Gastroesophageal sphincter (tissue), 4 donors: ENCODE measurements around the gene OR1D5. TPM values are rescaled to one million over a fixed set of nuclear protein-coding genes. Genes with fewer than 3 reads are reported as not detected.
"Not testable (repeated sequence)": the region's sequence is repeated elsewhere in the genome, so short reads cannot be mapped to it uniquely, and the experiment has no call there.

Experiments
- ATAC-seq: fragments of 150-250 bp; one replicate; pipeline ENCODE4 v1.9.1; 2016; ENCODE audit warnings: mild to moderate bottlenecking, moderate library complexity
- H3K27ac ChIP-seq, 4 donors: fragments of 200-600 bp; sonication (generic) in 3 of 4; 1 replicate in 3 of 4; 2 replicates in 1 of 4; pipeline ENCODE4 v1.5.1; 2016 to 2019
- H3K27me3 ChIP-seq: fragments of 200-600 bp; sonication (generic); one replicate; pipeline ENCODE4 v1.5.1; 2019
- H3K36me3 ChIP-seq, 2 donors: fragments of 200-600 bp; sonication (generic); one replicate each; pipeline ENCODE4 v1.5.1; 2019; ENCODE audit warnings: control low read depth in 1 of 2
- H3K4me1 ChIP-seq, 3 donors: fragments of 200-600 bp; sonication (generic); 1 replicate in 2 of 3; 2 replicates in 1 of 3; pipeline ENCODE4 v1.5.1; 2016 to 2019; ENCODE audit warnings: control low read depth in 2 of 3
- H3K4me3 ChIP-seq, 2 donors: fragments of 200-600 bp; sonication (generic); one replicate each; pipeline ENCODE4 v1.5.1; 2019; ENCODE audit warnings: mild to moderate bottlenecking in 1 of 2, moderate library complexity in 1 of 2
- H3K9me3 ChIP-seq, 3 donors: fragments of 200-600 bp; sonication (generic); one replicate each; pipeline ENCODE4 v1.5.1; 2017 to 2019; ENCODE audit warnings: control low read depth in 2 of 3
- CTCF ChIP-seq, 4 experiments: fragments of 200-600 bp in 2 of 4; fragments of 450-650 bp in 2 of 4; sonication (generic) in 1 of 4; IDR thresholded peaks; one replicate each; pipeline ENCODE4 v1.5.1; 2017 to 2019; ENCODE audit warnings: antibody characterized with exemption in 4 of 4, mild to moderate bottlenecking in 2 of 4, moderate library complexity in 2 of 4
- EP300 ChIP-seq: sonication (generic); formaldehyde crosslinking; IDR thresholded peaks from one replicate; pipeline ENCODE4 v1.6.1; 2017; ENCODE audit warnings: antibody characterized with exemption, mild to moderate bottlenecking
- POLR2A ChIP-seq, 2 donors: fragments of 450-650 bp; IDR thresholded peaks; one replicate each; pipeline ENCODE4 v1.6.1; 2017; ENCODE audit warnings: antibody characterized with exemption in 2 of 2, mild to moderate bottlenecking in 2 of 2, moderate library complexity in 1 of 2
- POLR2AphosphoS5 ChIP-seq: sonication (generic); formaldehyde crosslinking; IDR thresholded peaks from one replicate; pipeline ENCODE4 v1.6.1; 2017; ENCODE audit warnings: antibody characterized with exemption
- WGBS, 2 donors: methylation state at CpG; one replicate each; pipeline ENCODE4 v1.1.5; 2018; ENCODE audit warnings: low coverage in 1 of 2; 5-methylcytosine and 5-hydroxymethylcytosine counted together
- total RNA-seq, 4 donors: library from RNA; depleted of rRNA; stranded (reverse); fragments of >200 nt; gene quantifications; one replicate each; pipeline ENCODE4 v1.1.0, GENCODE V29; 2016

OR1D5 gene
- not detected for total RNA-seq

GRCh38 chr17:3063507-3063906 is at the start of gene OR1D5:
Gene OR1D5, minus strand, starts transcription at chr17:3063607. Its CDS starts 0 bp downstream, at chr17:3063607.
- not testable (repeated sequence) for H3K36me3 ChIP-seq, H3K27ac ChIP-seq, H3K4me3 ChIP-seq, H3K4me1 ChIP-seq, H3K9me3 ChIP-seq, H3K27me3 ChIP-seq, ATAC-seq
- no CpG with 5 or more reads among the region's 2 CpGs for WGBS, 2 donors

GRCh38 chr17:3104322-3104721 is 40.9 kb upstream of the OR1D5 start, which contains the start of gene OR1D2:
Gene OR1D2, minus strand, starts transcription at chr17:3104422. Its CDS starts 11,426 bp downstream, at chr17:3092996.
- Histone ChIP-seq H3K9me3 (peaks cover 0 to 61% (median 0%) of the 10 kb centered on the region in 3 donors), H3K36me3 (no peaks in the 10 kb centered on the region), H3K27ac (no peak within 1 kb of the TSS), H3K27me3 (peaks cover 6% of the 10 kb centered on the region), H3K4me3 (no peak within 1 kb of the TSS), H3K4me1 (no peaks in the 10 kb centered on the region)
- no peak for ATAC-seq
- TF ChIP-seq EP300 (no peak), POLR2AphosphoS5 (no peak), CTCF (IDR thresholded peaks at IDR 0.05) (no peak), POLR2A (IDR thresholded peaks at IDR 0.05) (no peak)
- WGBS, 2 donors = 58 to 63% methylated on average over 3 of the region's 3 CpGs

- H3K36me3 ChIP-seq, H3K4me3 ChIP-seq, H3K9me3 ChIP-seq, H3K27ac ChIP-seq, H3K4me1 ChIP-seq, H3K27me3 ChIP-seq, ATAC-seq: not testable (repeated sequence)
- WGBS, 2 donors = 55 to 64% methylated on average over 3 to 4 of the region's 4 CpGs
These were observed 10.4 kb upstream of the OR1D5 start for GRCh38 chr17:3073850-3074249.

GRCh38 chr17:3065192-3065591 is 1.8 kb upstream of the OR1D5 start:
- not testable (repeated sequence) for ATAC-seq
- whole genome bisulfite sequencing, 2 donors = no CpG with 5 or more reads among the region's 1 CpG

GRCh38 chr17:3062824-3063377 is 506 bp downstream of the OR1D5 start:
- H3K9me3 ChIP-seq, H3K27me3 ChIP-seq, H3K4me3 ChIP-seq, H3K4me1 ChIP-seq, H3K36me3 ChIP-seq, ATAC-seq, H3K27ac ChIP-seq: not testable (repeated sequence)
- 67 to 69% methylated on average over 1 to 4 of the region's 8 CpGs for WGBS, 2 donors

More at GRCh38 chr17:3065192-3065591, 1.8 kb upstream of the OR1D5 start:
- not testable (repeated sequence) for H3K4me1 ChIP-seq, H3K36me3 ChIP-seq, H3K9me3 ChIP-seq, H3K4me3 ChIP-seq, H3K27me3 ChIP-seq, H3K27ac ChIP-seq

- not testable (repeated sequence) for H3K9me3 ChIP-seq, H3K27ac ChIP-seq, ATAC-seq, H3K4me1 ChIP-seq, H3K4me3 ChIP-seq, H3K27me3 ChIP-seq, H3K36me3 ChIP-seq
- WGBS, 2 donors = no CpG with 5 or more reads among the region's 2 CpGs
These were observed 8.5 kb downstream of the OR1D5 start for GRCh38 chr17:3054868-3055267.

- 83 to 93% methylated on average over 7 of the region's 8 CpGs for WGBS, 2 donors
- Histone ChIP-seq H3K27ac (no peak overlapping the region), H3K27me3 (no peaks in the 10 kb centered on the region), H3K4me1 (peaks cover 0 to 14% (median 0%) of the 10 kb centered on the region in 3 donors), H3K4me3 (peak overlapping the region in 1 of 2 donors; percentile 62), H3K36me3 (no peaks in the 10 kb centered on the region), H3K9me3 (peaks cover 0 to under 1% (median 0%) of the 10 kb centered on the region in 3 donors)
- TF ChIP-seq POLR2AphosphoS5 (no peak), CTCF (IDR thresholded peaks at IDR 0.05) (no peak), POLR2A (IDR thresholded peaks at IDR 0.05) (no peak), EP300 (no peak)
- ATAC-seq = no peak
These were observed 13.6 kb downstream of the OR1D5 start for GRCh38 chr17:3049705-3050295.
